Fibroblast of pulmonary artery (primary cell): ENCODE data around the gene CHD6.

Source experiments
- DNase-seq: peaks from one replicate; pipeline ENCODE4 v3.0.0-alpha.2; 2010; ENCODE audit warnings: low read depth
- H3K4me3 ChIP-seq: replicated peaks from 2 replicates; pipeline ENCODE4 v1.5.1; 2011; ENCODE audit warnings: low read depth, mild to moderate bottlenecking, control low read depth, low read length, moderate library complexity
- TF ChIP-seq, protein P1 (sequence below): IDR thresholded peaks from 2 replicates; pipeline ENCODE4 v1.5.1; 2011; ENCODE audit warnings: mild to moderate bottlenecking, control low read depth, low read length, inconsistent platforms; ENCODE audit errors: missing control alignments

CHD6 gene

DNA sequence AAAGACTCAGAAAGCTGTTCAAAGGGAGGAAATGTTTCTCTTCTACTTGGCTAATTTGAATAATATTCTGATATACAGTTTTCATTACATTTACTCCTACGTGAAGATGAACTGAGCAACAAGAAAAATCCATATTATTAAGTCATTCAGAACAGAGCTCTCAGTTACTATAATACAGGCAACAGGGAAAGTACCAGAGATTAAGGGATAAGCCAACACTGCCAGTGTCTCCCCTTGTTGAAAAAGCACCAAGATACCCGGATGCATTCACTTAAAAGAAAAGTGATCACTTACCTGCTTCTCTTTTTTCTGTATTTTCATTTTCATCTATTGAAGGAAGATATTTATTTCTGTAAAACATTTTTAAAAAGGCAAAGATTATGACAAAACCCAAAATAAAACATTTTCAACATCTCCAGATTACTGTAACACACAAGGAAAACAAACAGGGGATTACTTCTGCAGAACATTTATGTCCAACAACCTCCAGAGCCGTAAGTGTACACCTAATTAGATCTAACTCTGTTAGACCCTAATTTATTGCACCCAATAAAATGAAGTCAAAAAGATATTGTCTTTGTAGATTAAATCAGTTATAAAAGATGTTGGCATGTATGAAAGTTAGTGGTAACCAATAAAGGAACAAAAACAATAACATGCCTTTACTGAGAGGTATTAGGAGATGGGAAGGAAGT, 67.0 kb downstream of the CHD6 start:
- DNase-seq: no peak
- TF ChIP-seq, protein P1, sequence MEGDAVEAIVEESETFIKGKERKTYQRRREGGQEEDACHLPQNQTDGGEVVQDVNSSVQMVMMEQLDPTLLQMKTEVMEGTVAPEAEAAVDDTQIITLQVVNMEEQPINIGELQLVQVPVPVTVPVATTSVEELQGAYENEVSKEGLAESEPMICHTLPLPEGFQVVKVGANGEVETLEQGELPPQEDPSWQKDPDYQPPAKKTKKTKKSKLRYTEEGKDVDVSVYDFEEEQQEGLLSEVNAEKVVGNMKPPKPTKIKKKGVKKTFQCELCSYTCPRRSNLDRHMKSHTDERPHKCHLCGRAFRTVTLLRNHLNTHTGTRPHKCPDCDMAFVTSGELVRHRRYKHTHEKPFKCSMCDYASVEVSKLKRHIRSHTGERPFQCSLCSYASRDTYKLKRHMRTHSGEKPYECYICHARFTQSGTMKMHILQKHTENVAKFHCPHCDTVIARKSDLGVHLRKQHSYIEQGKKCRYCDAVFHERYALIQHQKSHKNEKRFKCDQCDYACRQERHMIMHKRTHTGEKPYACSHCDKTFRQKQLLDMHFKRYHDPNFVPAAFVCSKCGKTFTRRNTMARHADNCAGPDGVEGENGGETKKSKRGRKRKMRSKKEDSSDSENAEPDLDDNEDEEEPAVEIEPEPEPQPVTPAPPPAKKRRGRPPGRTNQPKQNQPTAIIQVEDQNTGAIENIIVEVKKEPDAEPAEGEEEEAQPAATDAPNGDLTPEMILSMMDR: no peak

DNA sequence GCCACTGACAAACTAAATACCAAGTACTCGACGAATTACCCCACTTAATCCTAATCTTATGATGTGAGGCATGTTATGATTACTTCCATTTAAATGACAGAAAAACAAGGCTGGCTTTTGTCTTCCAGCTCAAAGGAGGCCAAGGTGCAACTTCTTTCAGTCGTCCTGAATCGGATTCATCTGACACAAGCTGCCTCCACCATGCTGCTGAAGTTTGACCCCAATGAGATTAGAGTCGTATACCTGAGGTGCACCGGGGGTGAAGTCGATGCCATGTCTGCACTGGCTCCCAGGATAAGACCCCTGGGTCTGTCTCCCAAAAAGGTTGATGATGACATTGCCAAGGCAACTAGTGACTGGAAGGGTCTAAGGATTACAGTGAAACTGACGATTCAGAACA, 71.0 kb downstream of the CHD6 start:
- no peak for DNase-seq
- TF ChIP-seq, protein P1: no peak

More for the DNA sequence above, 67.0 kb downstream of the CHD6 start:
- no peak overlapping the region for H3K4me3 ChIP-seq

GRCh38 chr20:41546535-41546934, 71.6 kb downstream of the CHD6 start:
- TF ChIP-seq, protein P1: no peak
- no peak for DNase-seq
- H3K4me3 ChIP-seq: no peak overlapping the region

More for the DNA sequence above, 71.0 kb downstream of the CHD6 start:
- no peak overlapping the region for H3K4me3 ChIP-seq

- H3K4me3 ChIP-seq: no peak overlapping the region
- TF ChIP-seq, protein P1: no peak
- no peak for DNase-seq
Measured at GRCh38 chr20:41544472-41544871, 73.7 kb downstream of the CHD6 start.

DNA sequence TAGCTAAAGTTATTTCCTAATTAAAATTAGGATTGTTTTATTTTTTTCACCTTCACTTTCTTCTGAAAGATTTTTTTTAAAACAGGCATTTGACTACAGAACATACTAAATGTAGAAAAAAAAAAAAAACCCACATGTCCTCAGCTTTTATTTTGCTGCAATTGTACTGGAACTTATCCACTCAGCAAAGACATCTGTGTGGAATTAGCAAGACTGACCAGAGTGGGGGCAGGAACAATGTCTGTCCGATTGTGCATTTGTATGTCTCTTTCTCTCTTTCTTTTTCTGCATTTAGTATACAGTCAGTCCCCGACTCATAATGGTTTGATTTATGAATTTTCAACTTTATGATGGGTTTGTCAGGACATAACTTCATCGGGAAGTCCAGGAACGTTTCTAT, 77.3 kb downstream of the CHD6 start:
- no peak for DNase-seq
- TF ChIP-seq, protein P1: no peak

DNA sequence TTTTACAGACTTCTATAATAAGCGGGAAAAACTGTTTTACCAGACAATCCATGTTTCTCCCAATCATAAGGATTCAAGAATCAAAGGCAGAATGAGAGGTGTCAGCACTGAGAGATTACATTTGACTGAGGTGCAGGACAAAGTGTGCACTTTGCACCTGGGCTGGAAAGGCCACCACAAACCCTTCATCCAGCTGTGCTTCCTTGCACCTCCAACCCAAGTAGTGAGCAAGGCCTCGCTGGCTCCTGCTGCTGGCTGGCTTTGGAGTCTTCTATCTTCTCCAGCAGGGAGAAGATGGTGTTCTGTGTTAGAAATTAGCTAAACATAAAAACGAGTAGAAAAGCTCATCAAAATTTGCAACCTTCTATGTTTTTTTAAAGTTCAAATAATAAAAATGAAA, 77.7 kb downstream of the CHD6 start:
- DNase-seq: no peak
- no peak overlapping the region for H3K4me3 ChIP-seq
- TF ChIP-seq, protein P1: no peak

More for the DNA sequence above, 77.3 kb downstream of the CHD6 start:
- H3K4me3 ChIP-seq: no peak overlapping the region
